HL-60/S4 treated with phorbol 12-myristate 13-acetate at 8.2 ng/mL for 4 days and 3 days (cell line): ENCODE results near the gene SPTB.

Source experiments
- in situ Hi-C: fragments of 300-500 bp; cut with MboI; formaldehyde crosslinking; loops from 2 replicates; pipeline ENCODE4 v1.15.0; 2022; ENCODE audit warnings: low sequenced_read_pairs

Gene SPTB

GRCh38 chr14:64855721-64856528, 23.8 kb downstream of the SPTB start:
- in situ Hi-C loops: no loop called here

GRCh38 chr14:64850369-64851137, 29.2 kb downstream of the SPTB start:
- in situ Hi-C loops: no loop called here

- in situ Hi-C loops: no loop called here
Observed at GRCh38 chr14:64849940-64850339, 29.8 kb downstream of the SPTB start.

- in situ Hi-C loops: no loop called here
Observed at GRCh38 chr14:64848239-64848638, 31.5 kb downstream of the SPTB start.

GRCh38 chr14:64846319-64846718, 33.4 kb downstream of the SPTB start:
- in situ Hi-C loops: no loop called here

GRCh38 chr14:64845878-64846277, 33.8 kb downstream of the SPTB start:
- in situ Hi-C loops: no loop called here

- in situ Hi-C loops: no loop called here
Observed at GRCh38 chr14:64844969-64845536, 34.7 kb downstream of the SPTB start.

GRCh38 chr14:64844272-64844671, 35.4 kb downstream of the SPTB start:
- in situ Hi-C loops: no loop called here

- in situ Hi-C loops: no loop called here
Observed at GRCh38 chr14:64843548-64843947, 36.2 kb downstream of the SPTB start.

GRCh38 chr14:64841772-64842750, 37.6 kb downstream of the SPTB start:
- in situ Hi-C loops: no loop called here

- in situ Hi-C loops: no loop called here
Observed at GRCh38 chr14:64841121-64841651, 38.5 kb downstream of the SPTB start.

GRCh38 chr14:64838656-64839055, 41.1 kb downstream of the SPTB start:
- in situ Hi-C loops: no loop called here

GRCh38 chr14:64835431-64835830, 44.3 kb downstream of the SPTB start:
- in situ Hi-C loops: no loop called here

- in situ Hi-C loops: no loop called here
Observed at GRCh38 chr14:64834965-64835364, 44.7 kb downstream of the SPTB start.

GRCh38 chr14:64831419-64831818, 48.3 kb downstream of the SPTB start:
- in situ Hi-C loops: no loop called here

- in situ Hi-C loops: no loop called here
Observed at GRCh38 chr14:64830961-64831360, 48.7 kb downstream of the SPTB start.

- in situ Hi-C loops: no loop called here
Observed at GRCh38 chr14:64828071-64828470, 51.6 kb downstream of the SPTB start.

- in situ Hi-C loops: no loop called here
Observed at GRCh38 chr14:64826845-64827244, 52.9 kb downstream of the SPTB start.

GRCh38 chr14:64826333-64826732, 53.4 kb downstream of the SPTB start:
- in situ Hi-C loops: no loop called here

GRCh38 chr14:64825509-64825908, 54.2 kb downstream of the SPTB start:
- in situ Hi-C loops: no loop called here
